ENCODE data around the gene MED23.
A peak's percentile ranks its signal among the peaks of the same experiment; 100 is the strongest.

Gene MED23

DNA sequence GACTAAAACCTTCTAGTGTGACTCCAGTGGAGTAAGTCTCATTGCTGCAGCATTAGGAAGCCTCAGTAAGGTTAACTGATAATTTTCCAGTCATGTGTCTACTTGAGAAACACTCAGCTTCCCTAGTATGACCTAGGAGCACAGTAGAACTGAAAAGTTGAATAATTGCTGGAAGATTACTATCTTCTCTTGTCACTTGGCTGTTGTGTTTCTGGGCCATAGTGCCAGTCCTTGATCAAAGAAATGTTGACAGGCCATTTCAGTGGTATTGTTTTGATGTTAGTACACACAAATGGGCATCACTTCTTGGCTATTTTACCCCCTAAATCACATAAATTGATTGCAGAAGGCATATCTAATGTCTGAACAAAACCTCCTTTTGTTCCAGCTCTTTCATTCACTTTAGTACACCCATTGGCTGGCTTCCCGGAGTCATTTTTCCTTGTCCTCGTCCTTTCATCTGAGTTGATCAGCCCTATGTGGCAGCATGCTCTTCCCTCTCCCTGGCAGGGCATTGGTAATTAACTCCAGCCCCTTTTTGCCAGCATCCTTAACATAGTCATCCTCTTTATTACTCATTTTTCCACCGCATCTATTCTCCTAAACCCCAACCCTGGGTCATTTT, 15.1 kb upstream of the MED23 start:
- peak; percentile 9 for DNase-seq (ENCODE audit: low read depth, low spot score)
- in situ Hi-C loops (cut with HindIII; ENCODE audit: low sequenced_read_pairs), result no loop called here
- TF ChIP-seq, protein P1, sequence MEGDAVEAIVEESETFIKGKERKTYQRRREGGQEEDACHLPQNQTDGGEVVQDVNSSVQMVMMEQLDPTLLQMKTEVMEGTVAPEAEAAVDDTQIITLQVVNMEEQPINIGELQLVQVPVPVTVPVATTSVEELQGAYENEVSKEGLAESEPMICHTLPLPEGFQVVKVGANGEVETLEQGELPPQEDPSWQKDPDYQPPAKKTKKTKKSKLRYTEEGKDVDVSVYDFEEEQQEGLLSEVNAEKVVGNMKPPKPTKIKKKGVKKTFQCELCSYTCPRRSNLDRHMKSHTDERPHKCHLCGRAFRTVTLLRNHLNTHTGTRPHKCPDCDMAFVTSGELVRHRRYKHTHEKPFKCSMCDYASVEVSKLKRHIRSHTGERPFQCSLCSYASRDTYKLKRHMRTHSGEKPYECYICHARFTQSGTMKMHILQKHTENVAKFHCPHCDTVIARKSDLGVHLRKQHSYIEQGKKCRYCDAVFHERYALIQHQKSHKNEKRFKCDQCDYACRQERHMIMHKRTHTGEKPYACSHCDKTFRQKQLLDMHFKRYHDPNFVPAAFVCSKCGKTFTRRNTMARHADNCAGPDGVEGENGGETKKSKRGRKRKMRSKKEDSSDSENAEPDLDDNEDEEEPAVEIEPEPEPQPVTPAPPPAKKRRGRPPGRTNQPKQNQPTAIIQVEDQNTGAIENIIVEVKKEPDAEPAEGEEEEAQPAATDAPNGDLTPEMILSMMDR (IDR thresholded peaks at IDR 0.05; ENCODE audit: low read depth, low read length), result no peak
- no peak overlapping the region for H3K4me3 ChIP-seq (ENCODE audit: low read depth, low read length)

DNA sequence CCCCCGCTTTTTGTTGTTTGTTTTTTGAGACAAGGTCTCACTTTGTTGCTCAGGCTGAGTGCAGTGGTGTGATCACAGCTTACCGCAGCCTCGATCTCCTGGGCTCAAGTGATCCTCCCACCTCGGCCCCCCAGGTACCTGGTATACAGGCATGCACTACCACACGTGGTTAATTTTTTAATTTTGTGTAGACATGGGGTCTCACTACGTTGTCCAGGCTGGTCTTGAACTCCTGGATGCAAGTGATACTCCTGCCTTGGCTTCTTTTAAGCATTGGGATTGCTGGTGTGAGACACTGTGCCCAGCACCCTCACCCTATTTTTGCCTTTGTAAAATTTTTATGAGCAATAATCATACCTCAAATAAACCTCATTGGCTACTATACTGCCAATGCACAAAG, 14.5 kb upstream of the MED23 start:
- no peak overlapping the region for H3K4me3 ChIP-seq (ENCODE audit: low read depth, low read length)
- no peak for DNase-seq (ENCODE audit: low read depth, low spot score)
- TF ChIP-seq, protein P1 (IDR thresholded peaks at IDR 0.05; ENCODE audit: low read depth, low read length), result no peak
- in situ Hi-C loops (cut with HindIII; ENCODE audit: low sequenced_read_pairs), result no loop called here

DNA sequence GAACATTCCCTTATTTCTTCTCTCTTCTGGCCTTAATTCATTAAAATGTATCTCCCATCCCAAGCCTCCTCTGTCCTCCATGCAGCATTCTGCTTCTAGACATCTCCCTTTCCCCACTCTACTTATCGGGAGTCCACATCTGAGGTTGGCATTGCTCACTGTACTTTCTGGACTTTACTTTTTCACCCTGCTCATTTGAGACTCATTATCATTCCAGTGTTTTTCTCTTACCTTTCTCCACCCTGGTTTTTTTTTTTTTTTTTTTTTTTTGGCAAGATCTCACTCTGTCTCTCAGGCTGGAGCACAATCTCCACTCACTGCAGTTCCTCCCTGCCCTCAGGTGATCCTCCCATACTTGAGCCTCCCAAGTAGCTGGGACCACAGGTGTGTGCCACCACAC, 13.5 kb upstream of the MED23 start:
- H3K4me3 ChIP-seq (ENCODE audit: low read depth, low read length), result no peak overlapping the region
- TF ChIP-seq, protein P1 (IDR thresholded peaks at IDR 0.05; ENCODE audit: low read depth, low read length), result no peak
- in situ Hi-C loops (cut with HindIII; ENCODE audit: low sequenced_read_pairs), result no loop called here
- DNase-seq (ENCODE audit: low read depth, low spot score), result no peak

DNA sequence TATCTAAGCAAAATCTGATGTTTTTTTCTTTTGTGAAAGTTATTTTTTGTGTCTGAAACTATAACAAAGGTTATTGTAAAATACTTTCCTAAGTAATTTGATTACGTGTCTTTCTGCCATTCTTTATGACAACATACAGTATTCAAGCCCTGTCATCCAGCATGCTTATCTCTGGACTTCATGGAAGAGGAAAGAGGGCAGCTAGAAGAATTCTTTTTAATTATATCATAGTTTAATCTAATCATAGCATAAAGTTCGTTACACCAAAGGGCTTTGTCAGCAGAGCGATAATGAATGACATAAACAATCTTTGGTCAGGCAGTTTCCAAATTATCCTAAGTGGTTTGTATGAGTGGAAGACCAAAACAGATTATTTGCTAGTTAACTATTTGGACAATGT, 12.5 kb upstream of the MED23 start:
- TF ChIP-seq, protein P1 (IDR thresholded peaks at IDR 0.05; ENCODE audit: low read depth, low read length), result no peak
- no peak overlapping the region for H3K4me3 ChIP-seq (ENCODE audit: low read depth, low read length)
- in situ Hi-C loops (cut with HindIII; ENCODE audit: low sequenced_read_pairs), result no loop called here
- DNase-seq (ENCODE audit: low read depth, low spot score), result no peak

DNA sequence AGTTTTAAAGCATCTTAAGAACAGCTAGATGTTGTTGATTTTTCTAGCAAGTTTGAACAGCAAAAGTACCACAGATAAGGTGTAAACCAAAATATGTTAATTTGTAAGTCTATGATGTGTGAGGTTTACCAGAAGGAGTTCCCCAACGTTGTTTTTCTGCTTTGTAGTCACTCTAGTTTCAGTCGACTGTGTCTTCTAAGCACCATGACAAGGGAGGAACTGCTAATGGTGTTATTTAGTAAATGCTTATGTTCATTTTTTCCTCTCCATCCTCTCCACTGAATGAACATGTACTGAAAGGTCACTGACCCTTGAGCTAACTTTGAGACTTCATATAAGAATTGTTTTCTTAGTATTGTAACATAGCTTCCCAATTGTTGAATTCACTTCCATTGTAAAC, 12.1 kb upstream of the MED23 start:
- TF ChIP-seq, protein P1 (IDR thresholded peaks at IDR 0.05; ENCODE audit: low read depth, low read length), result no peak
- in situ Hi-C loops (cut with HindIII; ENCODE audit: low sequenced_read_pairs), result no loop called here
- no peak overlapping the region for H3K4me3 ChIP-seq (ENCODE audit: low read depth, low read length)
- no peak for DNase-seq (ENCODE audit: low read depth, low spot score)

DNA sequence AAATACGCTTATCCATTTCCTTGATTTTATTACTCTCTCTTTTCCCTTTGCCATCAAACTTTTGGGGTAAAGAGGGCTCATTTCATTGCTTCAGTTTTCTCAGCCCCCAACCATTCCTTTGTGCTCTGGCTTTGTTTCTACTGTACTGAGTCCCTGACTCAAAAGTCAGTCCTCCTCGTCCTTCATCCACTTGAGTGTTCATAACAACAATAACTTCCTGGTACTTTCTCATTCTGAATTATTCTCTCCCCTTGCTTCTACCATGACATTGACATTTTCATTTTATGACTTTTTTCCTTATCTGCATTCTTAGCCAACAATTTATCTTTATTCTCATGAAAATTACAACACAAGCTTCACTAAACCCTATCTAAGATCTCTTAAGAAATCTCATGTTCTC, 10.0 kb upstream of the MED23 start:
- TF ChIP-seq, protein P1 (IDR thresholded peaks at IDR 0.05; ENCODE audit: low read depth, low read length), result no peak
- in situ Hi-C loops (cut with HindIII; ENCODE audit: low sequenced_read_pairs), result no loop called here
- no peak for DNase-seq (ENCODE audit: low read depth, low spot score)
- H3K4me3 ChIP-seq (ENCODE audit: low read depth, low read length), result no peak overlapping the region

Data from astrocyte of the spinal cord (primary cell).